ENCODE results near the gene CCT6A. TPM values are rescaled to one million over a fixed set of nuclear protein-coding genes. Genes with fewer than 3 reads are reported as not detected.
"Not testable (repeated sequence)": the region's sequence is repeated elsewhere in the genome, so short reads cannot be mapped to it uniquely, and the experiment has no call there.

CCT6A gene
- total RNA-seq, 2 experiments from 2014 or later, result 94.9 to 102 TPM

- not testable (repeated sequence) for H3K27me3 Mint-ChIP-seq; H3K4me1 Mint-ChIP-seq; H3K9me3 Mint-ChIP-seq; H3K4me3 Mint-ChIP-seq; H3K27ac Mint-ChIP-seq; ATAC-seq (ENCODE audit: low read depth); DNase-seq; H3K36me3 Mint-ChIP-seq
- POLR2A ChIA-PET, result interaction anchor here (1.0 kb wide), 1 partner anchor 28 kb away, joined by 6 read pairs; the partner anchor contains the start of gene SUMF2
Measured at GRCh38 chr7:56092388-56092787, 40.8 kb downstream of the CCT6A start.

DNA sequence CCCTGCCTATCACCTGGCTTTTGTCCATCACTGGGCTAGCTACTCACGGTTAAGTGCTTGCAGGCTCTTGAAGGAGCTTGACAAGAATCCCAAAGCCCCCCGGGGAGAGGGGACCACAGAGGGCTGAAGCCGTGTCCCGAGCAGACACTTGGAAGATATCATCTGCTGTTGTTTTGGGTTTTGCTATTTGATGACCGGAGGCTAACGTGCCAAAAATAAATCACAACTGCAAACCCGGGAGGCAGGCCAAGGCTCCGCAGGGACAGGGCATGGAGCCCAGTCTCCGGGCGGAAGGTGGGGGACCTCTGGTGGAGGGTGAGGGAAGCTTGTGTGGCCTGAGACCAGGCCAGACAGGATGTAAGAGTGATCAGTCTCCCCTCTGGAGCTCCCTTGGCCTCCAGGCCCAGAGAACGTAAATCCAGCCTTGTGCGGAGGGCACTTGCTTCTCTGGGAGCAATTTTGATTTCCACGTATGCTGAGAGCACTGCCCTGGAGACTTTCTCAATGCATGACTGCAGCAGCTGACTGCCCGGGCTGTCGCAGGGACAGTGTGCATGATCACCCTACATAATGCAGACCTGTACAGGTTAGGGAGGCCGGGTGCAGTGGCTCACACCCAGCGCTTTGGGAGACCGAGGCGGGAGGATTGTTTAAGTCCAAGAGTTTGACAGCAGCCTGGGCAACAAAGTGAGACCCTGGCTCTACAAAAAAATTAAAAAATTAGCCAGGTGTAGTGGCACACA lies 41.4 kb downstream of the CCT6A start, which contains the start of gene PHKG1:
TSS of gene PHKG1 (minus strand) at position 164 of the 743 bp plus-strand sequence. CDS start 4,011 bp downstream, outside the sequence.
- Mint-ChIP-seq H3K36me3 (peaks cover 10% of the 10 kb centered on the region), H3K9me3 (no peaks in the 10 kb centered on the region), H3K4me3 (no peak within 1 kb of the TSS), H3K27me3 (no peaks in the 10 kb centered on the region), H3K4me1 (peaks cover 3% of the 10 kb centered on the region), H3K27ac (no peak within 1 kb of the TSS)
- no peak for DNase-seq
- ATAC-seq (ENCODE audit: low read depth), result no peak
- POLR2A ChIA-PET, result interaction anchor here (1.0 kb wide), 1 partner anchor 29 kb away, joined by 6 read pairs; the partner anchor contains the start of gene SUMF2

- POLR2A ChIA-PET, result interaction anchor here (1.1 kb wide), 1 partner anchor 46 kb away, joined by 3 read pairs; the partner anchor contains the start of genes CCT6A and PSPH
- H3K9me3 Mint-ChIP-seq, result no peaks in the 10 kb centered on the region
Measured at GRCh38 chr7:56097700-56098099, 46.1 kb downstream of the CCT6A start.

DNA sequence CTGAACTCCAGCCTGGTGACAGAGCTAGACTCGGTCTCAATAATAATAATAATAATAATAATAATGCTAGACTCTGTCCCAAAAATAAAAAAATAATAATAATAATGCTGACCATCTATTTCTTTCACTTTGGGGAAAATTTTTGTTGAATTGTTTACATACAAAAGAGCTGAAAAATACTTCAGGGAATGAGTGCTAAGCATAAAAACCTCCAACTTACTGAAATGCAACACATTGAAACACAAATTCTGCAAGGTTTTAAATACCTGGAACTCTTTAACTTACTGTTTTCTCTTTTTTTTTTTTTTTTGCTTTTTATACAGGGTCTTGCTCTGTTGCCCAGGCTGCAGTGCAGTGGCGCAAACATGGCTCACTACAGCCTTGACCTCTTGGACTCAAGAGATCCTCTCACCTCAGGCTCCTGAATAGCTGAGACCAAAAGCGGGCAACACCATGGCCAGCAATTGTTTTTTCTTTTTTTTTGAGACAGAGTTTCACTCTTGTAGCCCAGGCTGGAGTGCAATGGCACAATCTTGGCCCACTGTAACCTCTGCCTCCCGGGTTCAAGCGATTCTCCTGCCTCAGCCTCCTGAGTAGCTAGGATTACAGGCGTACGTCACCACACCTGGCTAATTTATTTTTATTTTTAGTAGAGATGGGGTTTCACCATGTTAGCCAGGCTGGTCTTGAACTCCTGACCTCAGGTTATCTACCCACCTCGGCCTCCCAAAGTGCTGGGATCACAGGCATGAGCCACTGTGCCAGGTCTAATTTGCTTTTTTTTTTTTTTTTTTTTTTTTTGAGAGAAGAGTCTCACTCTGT lies 46.8 kb downstream of the CCT6A start:
- POLR2A ChIA-PET, result interaction anchor here (0.7 to 1.1 kb wide), 2 partner anchors 47 to 440 kb away, joined by 3 read pairs; partner anchors contain the start of genes CCT6A and PSPH
- H3K27ac Mint-ChIP-seq; H3K4me3 Mint-ChIP-seq; DNase-seq; H3K4me1 Mint-ChIP-seq; H3K27me3 Mint-ChIP-seq; H3K9me3 Mint-ChIP-seq; ATAC-seq (ENCODE audit: low read depth): not testable (repeated sequence)
- H3K36me3 Mint-ChIP-seq, result peaks cover 25% of the 10 kb centered on the region

More at GRCh38 chr7:56097700-56098099, 46.1 kb downstream of the CCT6A start:
- DNase-seq, result no peak
- H3K36me3 Mint-ChIP-seq, result peaks cover 23% of the 10 kb centered on the region
- no peak for ATAC-seq (ENCODE audit: low read depth)
- H3K4me1 Mint-ChIP-seq, result peaks cover 3% of the 10 kb centered on the region
- H3K27me3 Mint-ChIP-seq, result no peaks in the 10 kb centered on the region
- no peak overlapping the region for H3K27ac Mint-ChIP-seq
- no peak overlapping the region for H3K4me3 Mint-ChIP-seq

DNA sequence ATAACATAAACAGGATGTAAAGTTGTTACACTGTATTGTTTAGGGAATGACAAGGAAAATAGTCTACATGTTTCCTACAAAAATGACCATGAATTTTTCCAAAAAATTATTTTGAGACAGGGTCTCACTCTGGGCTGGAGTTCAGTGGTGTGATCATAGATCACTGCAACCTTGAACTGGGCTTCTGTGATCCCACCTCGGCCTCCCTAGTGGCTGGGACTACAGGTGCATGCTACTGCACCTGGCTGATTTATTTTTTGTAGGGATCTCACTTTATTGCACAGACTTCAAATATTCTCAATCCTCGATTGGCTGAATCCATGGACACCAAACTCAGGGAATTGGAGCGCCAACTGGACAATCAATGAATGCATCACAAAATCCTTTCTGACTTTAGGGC lies 48.1 kb downstream of the CCT6A start:
- Mint-ChIP-seq H3K27ac (no peak overlapping the region), H3K4me3 (no peak overlapping the region), H3K27me3 (no peaks in the 10 kb centered on the region), H3K9me3 (no peaks in the 10 kb centered on the region), H3K36me3 (peaks cover 28% of the 10 kb centered on the region), H3K4me1 (peaks cover 7% of the 10 kb centered on the region)
- DNase-seq, result no peak
- ATAC-seq (ENCODE audit: low read depth), result no peak
- POLR2A ChIA-PET, result no interaction called here

DNA sequence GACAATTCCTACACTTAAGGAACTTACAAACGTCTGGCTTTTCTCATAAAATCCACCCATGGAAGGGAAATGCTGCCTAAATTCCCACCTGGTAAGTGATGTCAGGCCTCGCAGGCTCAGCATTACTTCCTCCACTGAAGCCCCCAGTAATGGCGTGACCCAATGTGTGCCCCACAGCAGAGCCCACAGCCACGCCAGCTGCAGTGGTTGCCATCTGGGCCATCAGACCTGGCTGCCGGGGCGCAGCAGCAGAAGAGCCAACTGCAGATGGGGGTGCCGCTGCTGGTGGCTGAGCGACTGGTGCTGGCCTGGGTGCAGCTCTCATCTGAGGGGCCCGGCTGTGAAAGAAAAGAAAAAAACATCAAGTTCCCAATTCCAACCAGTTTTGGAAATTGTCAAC lies 52.6 kb downstream of the CCT6A start:
- DNase-seq; H3K4me3 Mint-ChIP-seq; H3K9me3 Mint-ChIP-seq; H3K27me3 Mint-ChIP-seq; ATAC-seq (ENCODE audit: low read depth); POLR2A ChIA-PET; H3K27ac Mint-ChIP-seq: not testable (repeated sequence)
- Mint-ChIP-seq H3K4me1 (peaks cover 20% of the 10 kb centered on the region), H3K36me3 (peaks cover 36% of the 10 kb centered on the region)

- H3K9me3 Mint-ChIP-seq, result peaks cover 4% of the 10 kb centered on the region
- DNase-seq (no peak), ATAC-seq (ENCODE audit: low read depth) (peak; percentile 21)
- H3K4me1 Mint-ChIP-seq, result peaks cover 22% of the 10 kb centered on the region
- H3K27ac Mint-ChIP-seq, result peak overlapping the region; percentile 98
- POLR2A ChIA-PET, result interaction anchor here (0.6 to 2.5 kb wide), 9 partner anchors 16 to 1346 kb away, joined by 3 to 35 read pairs (median 5); partner anchors contain the start of genes CCT6A, NIPSNAP2, PSPH and SEC61G
- H3K36me3 Mint-ChIP-seq, result peaks cover 28% of the 10 kb centered on the region
- no peaks in the 10 kb centered on the region for H3K27me3 Mint-ChIP-seq
- H3K4me3 Mint-ChIP-seq, result peak overlapping the region; percentile 99
Measured at GRCh38 chr7:56105508-56105907, 53.9 kb downstream of the CCT6A start.

GRCh38 chr7:56106108-56107073 lies 54.8 kb downstream of the CCT6A start, which contains the start of gene CHCHD2:
Gene CHCHD2, minus strand, starts transcription at chr7:56106476. Its CDS starts 63 bp downstream, at chr7:56106413.
- peaks cover 24% of the 10 kb centered on the region for H3K36me3 Mint-ChIP-seq
- peaks cover 24% of the 10 kb centered on the region for H3K4me1 Mint-ChIP-seq
- POLR2A ChIA-PET, result interaction anchor here (0.6 to 2.5 kb wide), 14 partner anchors 17 to 1347 kb away, joined by 3 to 35 read pairs (median 5); partner anchors contain the start of genes CCT6A, NIPSNAP2, PSPH and SEC61G
- H3K4me3 Mint-ChIP-seq, result peak within 1 kb of the TSS; percentile 99
- DNase-seq (peak; percentile 85), ATAC-seq (ENCODE audit: low read depth) (peak; percentile 98)
- no peaks in the 10 kb centered on the region for H3K27me3 Mint-ChIP-seq
- H3K9me3 Mint-ChIP-seq, result peaks cover 4% of the 10 kb centered on the region
- peak within 1 kb of the TSS; percentile 98 for H3K27ac Mint-ChIP-seq

- Mint-ChIP-seq H3K27me3 (no peaks in the 10 kb centered on the region), H3K4me1 (peaks cover 24% of the 10 kb centered on the region), H3K4me3 (no peak overlapping the region), H3K9me3 (peaks cover 4% of the 10 kb centered on the region), H3K27ac (no peak overlapping the region), H3K36me3 (peaks cover 20% of the 10 kb centered on the region)
- POLR2A ChIA-PET, result no interaction called here
- ATAC-seq (ENCODE audit: low read depth) (no peak), DNase-seq (no peak)
Measured at GRCh38 chr7:56107954-56108258, 56.3 kb downstream of the CCT6A start.

- no peak overlapping the region for H3K4me3 Mint-ChIP-seq
- DNase-seq (no peak), ATAC-seq (ENCODE audit: low read depth) (no peak)
- POLR2A ChIA-PET, result no interaction called here
- H3K9me3 Mint-ChIP-seq, result peaks cover 4% of the 10 kb centered on the region
- no peak overlapping the region for H3K27ac Mint-ChIP-seq
- H3K4me1 Mint-ChIP-seq, result peaks cover 17% of the 10 kb centered on the region
- peaks cover 5% of the 10 kb centered on the region for H3K27me3 Mint-ChIP-seq
- H3K36me3 Mint-ChIP-seq, result peaks cover 9% of the 10 kb centered on the region
Measured at GRCh38 chr7:56110611-56111010, 59.0 kb downstream of the CCT6A start.

DNA sequence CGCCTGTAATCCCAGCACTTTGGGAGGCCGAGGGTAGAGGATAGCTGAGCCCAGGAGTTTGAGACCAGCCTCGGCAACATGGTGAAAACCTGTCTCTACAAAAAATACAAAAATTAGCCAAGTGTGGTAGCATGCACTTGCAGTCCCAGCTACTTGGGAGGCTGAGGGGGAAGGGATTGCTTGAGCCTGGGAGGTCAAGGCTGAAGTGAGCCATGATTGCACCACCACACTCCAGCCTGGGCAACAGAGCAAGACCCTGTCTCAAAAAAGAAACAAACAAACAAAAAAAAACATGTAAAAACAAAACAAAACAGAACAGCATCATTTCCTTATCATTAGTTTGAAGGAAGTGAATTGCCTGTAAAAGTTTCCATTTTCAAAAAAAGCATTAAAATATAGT lies 60.7 kb downstream of the CCT6A start:
- DNase-seq, H3K9me3 Mint-ChIP-seq, POLR2A ChIA-PET: not testable (repeated sequence)

More for the DNA sequence above, 60.7 kb downstream of the CCT6A start:
- H3K36me3 Mint-ChIP-seq; H3K27me3 Mint-ChIP-seq; H3K4me3 Mint-ChIP-seq; ATAC-seq (ENCODE audit: low read depth); H3K27ac Mint-ChIP-seq: not testable (repeated sequence)
- H3K4me1 Mint-ChIP-seq, result peaks cover 11% of the 10 kb centered on the region

Data from activated naive CD8-positive, alpha-beta T cell treated with anti-CD3 and anti-CD28 coated beads, Interleukin-2, amount 10 ng/mL, durations not matched to agents 7 days and 5 days (primary cell).